HEK293 (cell line): ENCODE measurements around the gene LIMA1.

Experiments used
- CTCF ChIA-PET: fragments of 350-600 bp; formaldehyde crosslinking; extraction: SDS; loops from one replicate; lab custom pipeline; 2021; ENCODE audit warnings: antibody characterized with exemption; lab: Yijun Ruan, JAX
- POLR2A ChIA-PET: fragments of 300-600 bp; formaldehyde crosslinking; extraction: SDS; loops from one replicate; lab custom pipeline; 2020; ENCODE audit warnings: antibody characterized with exemption, inconsistent platforms; lab: Yijun Ruan, JAX
- H3K27ac ChIP-seq: fragments of 200-500 bp; sonication (Bioruptor generic); 2 replicates; pipeline ENCODE4 v1.5.1; 2014; ENCODE audit warnings: low read depth, low read length, control low read depth, inconsistent platforms; ENCODE audit errors: extremely low read depth
- H3K36me3 ChIP-seq, 2 experiments: fragments of 200-500 bp in 1 of 2; sonication (Bioruptor generic) in 1 of 2; 1 replicate in 1 of 2; 2 replicates in 1 of 2; pipeline ENCODE4 v1.5.1; 2014 to 2017; ENCODE audit warnings: inconsistent platforms in 2 of 2, low read length in 2 of 2; ENCODE audit not compliant: control insufficient read depth in 2 of 2, insufficient read depth in 1 of 2
- H3K4me1 ChIP-seq: fragments of 200-500 bp; sonication (Bioruptor generic); 2 replicates; pipeline ENCODE4 v1.5.1; 2014; ENCODE audit warnings: mild to moderate bottlenecking, low read length, inconsistent platforms; ENCODE audit not compliant: control insufficient read depth, insufficient read depth
- H3K4me3 ChIP-seq: 2 replicates; pipeline ENCODE4 v1.5.1; 2011; ENCODE audit warnings: low read depth, mild to moderate bottlenecking, control low read depth, low read length, moderate library complexity
- H3K9me3 ChIP-seq: fragments of 200-500 bp; sonication (Bioruptor generic); 2 replicates; pipeline ENCODE4 v1.5.1; 2014; ENCODE audit warnings: low read depth, low read length, inconsistent platforms; ENCODE audit not compliant: control insufficient read depth, insufficient read depth
- BCL11A ChIP-seq: fragments of 450-650 bp; formaldehyde crosslinking; IDR thresholded peaks from 2 replicates; pipeline ENCODE4 v1.5.1; 2016; ENCODE audit warnings: low read depth, missing biosample characterization, missing genetic modification characterization
- IKZF3 ChIP-seq: fragments of 450-650 bp; IDR thresholded peaks from 2 replicates; pipeline ENCODE4 v1.5.0; 2018; ENCODE audit warnings: missing biosample characterization, mild to moderate bottlenecking, missing genetic modification characterization, moderate library complexity
- KLF16 ChIP-seq: fragments of 450-650 bp; formaldehyde crosslinking; IDR thresholded peaks from 2 replicates; pipeline ENCODE4 v1.5.1; 2017; ENCODE audit warnings: missing biosample characterization, missing genetic modification characterization
- MZF1 ChIP-seq: fragments of 450-650 bp; formaldehyde crosslinking; IDR thresholded peaks from 2 replicates; pipeline ENCODE4 v1.5.1; 2017; ENCODE audit warnings: missing biosample characterization, missing genetic modification characterization, borderline replicate concordance
- ZBTB20 ChIP-seq: fragments of 450-650 bp; formaldehyde crosslinking; IDR thresholded peaks from 2 replicates; pipeline ENCODE4 v1.5.1; 2016; ENCODE audit warnings: missing biosample characterization, missing genetic modification characterization
- ZNF112 ChIP-seq: fragments of 450-650 bp; formaldehyde crosslinking; IDR thresholded peaks from 2 replicates; pipeline ENCODE4 v1.5.0; 2017; ENCODE audit warnings: missing biosample characterization, missing genetic modification characterization
- ZNF133 ChIP-seq: fragments of 450-650 bp; formaldehyde crosslinking; IDR thresholded peaks from 2 replicates; pipeline ENCODE4 v1.5.1; 2016; ENCODE audit warnings: missing biosample characterization, missing genetic modification characterization
- ZNF2 ChIP-seq: fragments of 450-650 bp; formaldehyde crosslinking; IDR thresholded peaks from 2 replicates; pipeline ENCODE4 v1.5.1; 2016; ENCODE audit warnings: missing biosample characterization, missing genetic modification characterization
- ZNF202 ChIP-seq: fragments of 450-650 bp; formaldehyde crosslinking; IDR thresholded peaks from 2 replicates; pipeline ENCODE4 v1.5.1; 2016; ENCODE audit warnings: missing biosample characterization, missing genetic modification characterization, borderline replicate concordance
- ZNF223 ChIP-seq: fragments of 450-650 bp; formaldehyde crosslinking; IDR thresholded peaks from 2 replicates; pipeline ENCODE4 v1.5.1; 2016; ENCODE audit warnings: missing biosample characterization, missing genetic modification characterization
- ZNF37A ChIP-seq: fragments of 450-650 bp; IDR thresholded peaks from 2 replicates; pipeline ENCODE4 v1.5.1; 2018; ENCODE audit warnings: missing biosample characterization, missing genetic modification characterization
- ZNF404 ChIP-seq: fragments of 450-650 bp; formaldehyde crosslinking; IDR thresholded peaks from 2 replicates; pipeline ENCODE4 v1.5.1; 2017; ENCODE audit warnings: missing biosample characterization, missing genetic modification characterization
- ZNF629 ChIP-seq: fragments of 450-650 bp; formaldehyde crosslinking; IDR thresholded peaks from 2 replicates; pipeline ENCODE4 v1.5.1; 2017; ENCODE audit warnings: missing biosample characterization, missing genetic modification characterization
- ZNF654 ChIP-seq: fragments of 450-650 bp; formaldehyde crosslinking; IDR thresholded peaks from 2 replicates; pipeline ENCODE4 v1.5.1; 2016; ENCODE audit warnings: low read depth, missing biosample characterization, missing genetic modification characterization
- ZNF658 ChIP-seq: fragments of 450-650 bp; formaldehyde crosslinking; IDR thresholded peaks from 2 replicates; pipeline ENCODE4; 2016; ENCODE audit warnings: missing biosample characterization, missing genetic modification characterization
- ZXDB ChIP-seq: fragments of 450-650 bp; formaldehyde crosslinking; IDR thresholded peaks from 2 replicates; pipeline ENCODE4 v1.5.1; 2016; ENCODE audit warnings: missing biosample characterization, missing genetic modification characterization
- TF ChIP-seq, protein P1 (sequence below): fragments of 450-650 bp; formaldehyde crosslinking; conservative IDR thresholded peaks from 2 replicates; pipeline ENCODE4 v1.5.1; 2016; ENCODE audit warnings: low read depth, missing biosample characterization, missing genetic modification characterization
- TF ChIP-seq, protein P2 (sequence below): fragments of 450-650 bp; formaldehyde crosslinking; IDR thresholded peaks from 2 replicates; pipeline ENCODE4 v1.5.1; 2017; ENCODE audit warnings: missing biosample characterization, missing genetic modification characterization
- TF ChIP-seq, protein P3 (sequence below): fragments of 450-650 bp; formaldehyde crosslinking; IDR thresholded peaks from 2 replicates; pipeline ENCODE4 v1.5.1; 2017; ENCODE audit warnings: missing biosample characterization, missing genetic modification characterization

Gene LIMA1

DNA sequence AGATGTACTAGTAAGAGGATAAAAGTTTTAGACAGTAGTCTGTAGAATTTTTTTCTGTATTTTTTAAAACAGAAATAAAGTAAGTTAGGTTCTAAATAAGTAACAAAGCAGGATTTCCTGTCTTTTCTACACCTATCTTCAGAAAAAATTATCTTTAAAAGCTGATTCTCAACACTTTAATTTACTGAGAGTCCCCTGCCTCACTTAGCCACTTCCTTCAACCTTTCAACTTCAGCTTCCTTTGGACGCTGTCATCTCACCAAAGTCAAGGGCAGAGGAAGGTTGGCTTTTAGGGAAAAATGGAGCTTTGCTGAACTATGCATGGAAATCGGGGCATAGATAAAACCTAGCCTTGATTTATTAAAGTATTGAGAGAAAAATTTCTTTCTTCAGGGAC, 71.3 kb downstream of the LIMA1 start:
- Histone ChIP-seq H3K36me3 (peaks cover 0 to 5% of the 10 kb centered on the region in 2 experiments; a peak in 1 of 3 replicates), H3K9me3 (no peaks in the 10 kb centered on the region), H3K4me3 (no peak overlapping the region), H3K4me1 (0 out of 2 replicates have a peak, but pooled peaks cover 2% of the 10 kb centered on the region), H3K27ac (no peak overlapping the region; the same call in 1 of the 2 replicates)
- ChIA-PET POLR2A (interaction anchor here (0.8 to 1.2 kb wide), 3 partner anchors 9 to 102 kb away, joined by 3 to 4 read pairs (median 3); no protein-coding TSS in a partner anchor), CTCF (interaction anchor here (0.6 to 2.6 kb wide), 11 partner anchors 9 to 102 kb away, joined by 3 to 12 read pairs (median 4); partner anchors contain the start of gene COX14)
- TF ChIP-seq, protein P1, sequence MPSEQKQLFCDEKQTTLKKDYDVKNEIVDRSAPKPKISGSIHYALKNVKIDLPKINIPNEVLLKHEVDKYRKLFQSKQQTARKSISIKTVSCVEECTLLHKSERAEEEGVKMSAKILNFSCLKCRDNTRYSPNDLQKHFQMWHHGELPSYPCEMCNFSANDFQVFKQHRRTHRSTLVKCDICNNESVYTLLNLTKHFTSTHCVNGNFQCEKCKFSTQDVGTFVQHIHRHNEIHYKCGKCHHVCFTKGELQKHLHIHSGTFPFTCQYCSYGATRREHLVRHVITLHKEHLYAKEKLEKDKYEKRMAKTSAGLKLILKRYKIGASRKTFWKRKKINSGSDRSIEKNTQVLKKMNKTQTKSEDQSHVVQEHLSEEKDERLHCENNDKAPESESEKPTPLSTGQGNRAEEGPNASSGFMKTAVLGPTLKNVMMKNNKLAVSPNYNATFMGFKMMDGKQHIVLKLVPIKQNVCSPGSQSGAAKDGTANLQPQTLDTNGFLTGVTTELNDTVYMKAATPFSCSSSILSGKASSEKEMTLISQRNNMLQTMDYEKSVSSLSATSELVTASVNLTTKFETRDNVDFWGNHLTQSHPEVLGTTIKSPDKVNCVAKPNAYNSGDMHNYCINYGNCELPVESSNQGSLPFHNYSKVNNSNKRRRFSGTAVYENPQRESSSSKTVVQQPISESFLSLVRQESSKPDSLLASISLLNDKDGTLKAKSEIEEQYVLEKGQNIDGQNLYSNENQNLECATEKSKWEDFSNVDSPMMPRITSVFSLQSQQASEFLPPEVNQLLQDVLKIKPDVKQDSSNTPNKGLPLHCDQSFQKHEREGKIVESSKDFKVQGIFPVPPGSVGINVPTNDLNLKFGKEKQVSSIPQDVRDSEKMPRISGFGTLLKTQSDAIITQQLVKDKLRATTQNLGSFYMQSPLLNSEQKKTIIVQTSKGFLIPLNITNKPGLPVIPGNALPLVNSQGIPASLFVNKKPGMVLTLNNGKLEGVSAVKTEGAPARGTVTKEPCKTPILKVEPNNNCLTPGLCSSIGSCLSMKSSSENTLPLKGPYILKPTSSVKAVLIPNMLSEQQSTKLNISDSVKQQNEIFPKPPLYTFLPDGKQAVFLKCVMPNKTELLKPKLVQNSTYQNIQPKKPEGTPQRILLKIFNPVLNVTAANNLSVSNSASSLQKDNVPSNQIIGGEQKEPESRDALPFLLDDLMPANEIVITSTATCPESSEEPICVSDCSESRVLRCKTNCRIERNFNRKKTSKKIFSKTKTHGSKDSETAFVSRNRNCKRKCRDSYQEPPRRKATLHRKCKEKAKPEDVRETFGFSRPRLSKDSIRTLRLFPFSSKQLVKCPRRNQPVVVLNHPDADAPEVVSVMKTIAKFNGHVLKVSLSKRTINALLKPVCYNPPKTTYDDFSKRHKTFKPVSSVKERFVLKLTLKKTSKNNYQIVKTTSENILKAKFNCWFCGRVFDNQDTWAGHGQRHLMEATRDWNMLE (tag by site-specific recombination): no peak
- no peak for TF ChIP-seq ZNF654
- no peak for TF ChIP-seq ZNF37A (tag by site-specific recombination)
- TF ChIP-seq IKZF3 (tag by site-specific recombination): no peak
- TF ChIP-seq, protein P2, sequence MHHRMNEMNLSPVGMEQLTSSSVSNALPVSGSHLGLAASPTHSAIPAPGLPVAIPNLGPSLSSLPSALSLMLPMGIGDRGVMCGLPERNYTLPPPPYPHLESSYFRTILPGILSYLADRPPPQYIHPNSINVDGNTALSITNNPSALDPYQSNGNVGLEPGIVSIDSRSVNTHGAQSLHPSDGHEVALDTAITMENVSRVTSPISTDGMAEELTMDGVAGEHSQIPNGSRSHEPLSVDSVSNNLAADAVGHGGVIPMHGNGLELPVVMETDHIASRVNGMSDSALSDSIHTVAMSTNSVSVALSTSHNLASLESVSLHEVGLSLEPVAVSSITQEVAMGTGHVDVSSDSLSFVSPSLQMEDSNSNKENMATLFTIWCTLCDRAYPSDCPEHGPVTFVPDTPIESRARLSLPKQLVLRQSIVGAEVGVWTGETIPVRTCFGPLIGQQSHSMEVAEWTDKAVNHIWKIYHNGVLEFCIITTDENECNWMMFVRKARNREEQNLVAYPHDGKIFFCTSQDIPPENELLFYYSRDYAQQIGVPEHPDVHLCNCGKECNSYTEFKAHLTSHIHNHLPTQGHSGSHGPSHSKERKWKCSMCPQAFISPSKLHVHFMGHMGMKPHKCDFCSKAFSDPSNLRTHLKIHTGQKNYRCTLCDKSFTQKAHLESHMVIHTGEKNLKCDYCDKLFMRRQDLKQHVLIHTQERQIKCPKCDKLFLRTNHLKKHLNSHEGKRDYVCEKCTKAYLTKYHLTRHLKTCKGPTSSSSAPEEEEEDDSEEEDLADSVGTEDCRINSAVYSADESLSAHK (tag by site-specific recombination): no peak
- TF ChIP-seq ZNF404: no peak
- no peak for TF ChIP-seq ZNF2
- TF ChIP-seq ZNF658 (tag by site-specific recombination): no peak
- TF ChIP-seq MZF1 (tag by site-specific recombination): no peak
- no peak for TF ChIP-seq ZNF202
- no peak for TF ChIP-seq KLF16 (tag by site-specific recombination)
- no peak for TF ChIP-seq ZNF133 (tag by site-specific recombination)
- TF ChIP-seq ZNF223 (tag by site-specific recombination): no peak
- TF ChIP-seq ZNF112 (tag by site-specific recombination): no peak

DNA sequence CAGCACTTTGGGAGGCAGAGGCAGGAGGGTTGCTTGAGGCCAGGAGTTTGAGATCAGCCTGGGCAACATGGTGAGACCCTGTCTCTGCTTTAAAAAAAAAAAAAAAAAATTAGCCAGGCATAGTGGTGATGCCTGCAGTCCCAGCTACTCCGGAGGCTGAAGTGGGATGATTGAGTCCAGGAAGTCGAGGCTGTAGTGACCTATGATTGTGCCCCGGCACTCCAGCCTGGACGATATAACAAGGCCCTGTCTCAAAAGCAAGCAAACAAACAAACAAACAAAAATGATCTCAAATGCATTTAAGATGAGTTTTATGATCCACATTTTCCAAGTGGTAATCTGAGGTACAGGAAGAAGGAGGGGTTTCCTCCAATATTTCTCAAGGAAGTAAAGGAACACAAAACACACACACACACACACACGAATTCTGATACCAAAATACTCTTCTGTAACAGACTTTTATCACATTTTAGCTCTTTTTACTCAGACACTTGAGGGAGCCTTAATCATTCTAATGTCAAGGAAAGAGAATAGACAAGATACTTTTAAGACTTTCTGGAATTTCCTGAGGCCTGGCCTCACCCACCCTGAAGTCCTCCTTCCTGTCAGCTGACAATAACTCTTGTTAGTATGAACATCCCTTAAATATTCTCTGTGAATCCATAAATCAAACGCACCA, 71.8 kb downstream of the LIMA1 start:
- POLR2A ChIA-PET: interaction anchor here (0.8 to 1.2 kb wide), 2 partner anchors 11 to 103 kb away, joined by 3 read pairs; no protein-coding TSS in a partner anchor
- CTCF ChIA-PET: interaction anchor here (0.6 to 2.6 kb wide), 9 partner anchors 10 to 655 kb away, joined by 3 to 12 read pairs (median 4); no protein-coding TSS in a partner anchor
- peaks cover 0 to 5% of the 10 kb centered on the region in 2 experiments; a peak in 1 of 3 replicates for H3K36me3 ChIP-seq
- no peak overlapping the region; the same call in 1 of the 2 replicates for H3K27ac ChIP-seq
- H3K4me1 ChIP-seq: 0 out of 2 replicates have a peak, but pooled peaks cover 2% of the 10 kb centered on the region
- H3K9me3 ChIP-seq: no peaks in the 10 kb centered on the region
- no peak overlapping the region for H3K4me3 ChIP-seq
- TF ChIP-seq BCL11A (tag by site-specific recombination) (no peak), ZBTB20 (tag by site-specific recombination) (no peak), ZXDB (tag by site-specific recombination) (no peak), ZNF629 (tag by site-specific recombination) (no peak)
- TF ChIP-seq, protein P3, sequence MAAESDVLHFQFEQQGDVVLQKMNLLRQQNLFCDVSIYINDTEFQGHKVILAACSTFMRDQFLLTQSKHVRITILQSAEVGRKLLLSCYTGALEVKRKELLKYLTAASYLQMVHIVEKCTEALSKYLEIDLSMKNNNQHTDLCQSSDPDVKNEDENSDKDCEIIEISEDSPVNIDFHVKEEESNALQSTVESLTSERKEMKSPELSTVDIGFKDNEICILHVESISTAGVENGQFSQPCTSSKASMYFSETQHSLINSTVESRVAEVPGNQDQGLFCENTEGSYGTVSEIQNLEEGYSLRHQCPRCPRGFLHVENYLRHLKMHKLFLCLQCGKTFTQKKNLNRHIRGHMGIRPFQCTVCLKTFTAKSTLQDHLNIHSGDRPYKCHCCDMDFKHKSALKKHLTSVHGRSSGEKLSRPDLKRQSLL (tag by site-specific recombination): peak; percentile 60; the same call in 1 of the 2 replicates
